ENCODE measurements around the gene DNMT3A. TPM values are rescaled to one million over a fixed set of nuclear protein-coding genes. Genes with fewer than 3 reads are reported as not detected.

The DNMT3A gene
- total RNA-seq, 1 donor from 2014 or later = 35.6 TPM

- DNase-seq (no peak), ATAC-seq (no peak)
- Histone ChIP-seq H3K27me3 (ENCODE audit: low read depth) (no peaks in the 10 kb centered on the region), H3K36me3 (peaks cover 50% of the 10 kb centered on the region), H3K27ac (no peak overlapping the region), H3K4me3 (no peak overlapping the region), H3K9me3 (no peaks in the 10 kb centered on the region), H3K4me1 (peaks cover 30% of the 10 kb centered on the region)
- TF ChIP-seq CTCF (IDR thresholded peaks at IDR 0.05) = no peak
- intact Hi-C loops (cut with DNase I) = no loop called here
Observed at GRCh38 chr2:25270061-25270460, 71.7 kb downstream of the DNMT3A start.

GRCh38 chr2:25269233-25269632 is 72.5 kb downstream of the DNMT3A start:
- Histone ChIP-seq H3K36me3 (peaks cover 47% of the 10 kb centered on the region), H3K27me3 (ENCODE audit: low read depth) (no peaks in the 10 kb centered on the region), H3K4me3 (no peak overlapping the region), H3K9me3 (no peaks in the 10 kb centered on the region), H3K27ac (no peak overlapping the region), H3K4me1 (peaks cover 22% of the 10 kb centered on the region)
- TF ChIP-seq CTCF (IDR thresholded peaks at IDR 0.05) = no peak
- no peak for ATAC-seq
- intact Hi-C loops (cut with DNase I) = no loop called here
- no peak for DNase-seq

GRCh38 chr2:25268139-25268538 is 73.6 kb downstream of the DNMT3A start:
- ATAC-seq = no peak
- no peak for TF ChIP-seq CTCF (IDR thresholded peaks at IDR 0.05)
- Histone ChIP-seq H3K36me3 (peaks cover 47% of the 10 kb centered on the region), H3K4me1 (peaks cover 11% of the 10 kb centered on the region), H3K4me3 (no peak overlapping the region), H3K27me3 (ENCODE audit: low read depth) (no peaks in the 10 kb centered on the region), H3K9me3 (no peaks in the 10 kb centered on the region), H3K27ac (no peak overlapping the region)
- intact Hi-C loops (cut with DNase I) = no loop called here
- no peak for DNase-seq

- Histone ChIP-seq H3K9me3 (no peaks in the 10 kb centered on the region), H3K4me3 (no peak overlapping the region), H3K4me1 (peaks cover 8% of the 10 kb centered on the region), H3K27ac (no peak overlapping the region), H3K27me3 (ENCODE audit: low read depth) (no peaks in the 10 kb centered on the region), H3K36me3 (peaks cover 39% of the 10 kb centered on the region)
- no peak for ATAC-seq
- no peak for DNase-seq
- intact Hi-C loops (cut with DNase I) = no loop called here
- no peak for TF ChIP-seq CTCF (IDR thresholded peaks at IDR 0.05)
Observed at GRCh38 chr2:25266399-25266798, 75.3 kb downstream of the DNMT3A start.

- H3K27me3 ChIP-seq (ENCODE audit: low read depth) = no peaks in the 10 kb centered on the region
- no peak overlapping the region for H3K27ac ChIP-seq
- H3K9me3 ChIP-seq = no peaks in the 10 kb centered on the region
- H3K36me3 ChIP-seq = peaks cover 35% of the 10 kb centered on the region
- peak in 1 of 2 donors; percentile 14 for ATAC-seq
- DNase-seq = no peak
- H3K4me1 ChIP-seq = peaks cover 8% of the 10 kb centered on the region
- intact Hi-C loops (cut with DNase I) = no loop called here
- TF ChIP-seq CTCF (IDR thresholded peaks at IDR 0.05) = no peak
- H3K4me3 ChIP-seq = no peak overlapping the region
Observed at GRCh38 chr2:25265802-25266201, 75.9 kb downstream of the DNMT3A start.

- H3K36me3 ChIP-seq = peaks cover 37% of the 10 kb centered on the region
- H3K4me1 ChIP-seq = peaks cover 8% of the 10 kb centered on the region
- H3K9me3 ChIP-seq = no peaks in the 10 kb centered on the region
- DNase-seq = no peak
- intact Hi-C loops (cut with DNase I) = no loop called here
- TF ChIP-seq CTCF (IDR thresholded peaks at IDR 0.05) = no peak
- H3K4me3 ChIP-seq = no peak overlapping the region
- no peaks in the 10 kb centered on the region for H3K27me3 ChIP-seq (ENCODE audit: low read depth)
- ATAC-seq = no peak
- no peak overlapping the region for H3K27ac ChIP-seq
Observed at GRCh38 chr2:25265001-25265400, 76.7 kb downstream of the DNMT3A start.

All from lower lobe of right lung (tissue), 2 donors.